ENCODE data around the gene DUOXA1.

DUOXA1 gene

GRCh38 chr15:45129651-45130129, at the start of gene DUOXA1, which contains the start of gene DUOX1:
Gene DUOXA1, minus strand, starts transcription at chr15:45129879. Its CDS starts 6,865 bp downstream, at chr15:45123014.
Gene DUOX1, plus strand, starts transcription at chr15:45129994. Its CDS starts 1,973 bp downstream, at chr15:45131967.
- DNase-seq, result no peak

- no peak for DNase-seq
Observed at GRCh38 chr15:45177285-45177684, 47.6 kb upstream of the DUOXA1 start.

- DNase-seq, result no peak
Observed at GRCh38 chr15:45174577-45174976, 44.9 kb upstream of the DUOXA1 start.

- no peak for DNase-seq
Observed at GRCh38 chr15:45174069-45174468, 44.4 kb upstream of the DUOXA1 start.

- no peak for DNase-seq
Observed at GRCh38 chr15:45171912-45172311, 42.2 kb upstream of the DUOXA1 start.

- DNase-seq, result no peak
Observed at GRCh38 chr15:45169608-45170480, 40.2 kb upstream of the DUOXA1 start.

- DNase-seq, result no peak
Observed at GRCh38 chr15:45168751-45169551, 39.3 kb upstream of the DUOXA1 start.

- DNase-seq, result no peak
Observed at GRCh38 chr15:45168286-45168685, 38.6 kb upstream of the DUOXA1 start.

- no peak for DNase-seq
Observed at GRCh38 chr15:45167631-45168205, 38.0 kb upstream of the DUOXA1 start.

- DNase-seq, result peak; percentile 54
Observed at GRCh38 chr15:45166834-45167630, 37.4 kb upstream of the DUOXA1 start.

- DNase-seq, result no peak
Observed at GRCh38 chr15:45165536-45165935, 35.9 kb upstream of the DUOXA1 start.

- no peak for DNase-seq
Observed at GRCh38 chr15:45164914-45165313, 35.2 kb upstream of the DUOXA1 start.

GRCh38 chr15:45163508-45163856, 33.8 kb upstream of the DUOXA1 start:
- DNase-seq, result no peak

GRCh38 chr15:45162771-45163507, 33.3 kb upstream of the DUOXA1 start:
- DNase-seq, result peak; percentile 62

- no peak for DNase-seq
Observed at GRCh38 chr15:45161666-45162065, 32.0 kb upstream of the DUOXA1 start.

GRCh38 chr15:45157974-45158373, 28.3 kb upstream of the DUOXA1 start:
- DNase-seq, result peak; percentile 22

GRCh38 chr15:45156744-45157455, 27.2 kb upstream of the DUOXA1 start:
- no peak for DNase-seq

- no peak for DNase-seq
Observed at GRCh38 chr15:45155739-45156138, 26.1 kb upstream of the DUOXA1 start.

GRCh38 chr15:45151998-45152828, 22.5 kb upstream of the DUOXA1 start:
- DNase-seq, result no peak

GRCh38 chr15:45150997-45151396, 21.3 kb upstream of the DUOXA1 start:
- DNase-seq, result no peak

All from T1000 (cell line).